ENCODE measurements around the gene KCP. TPM values are rescaled to one million over a fixed set of nuclear protein-coding genes. Genes with fewer than 3 reads are reported as not detected.

Gene KCP
- polyA plus RNA-seq, 1 of the 3 experiments (the other 2 are of a cell fraction), result not detected

DNA sequence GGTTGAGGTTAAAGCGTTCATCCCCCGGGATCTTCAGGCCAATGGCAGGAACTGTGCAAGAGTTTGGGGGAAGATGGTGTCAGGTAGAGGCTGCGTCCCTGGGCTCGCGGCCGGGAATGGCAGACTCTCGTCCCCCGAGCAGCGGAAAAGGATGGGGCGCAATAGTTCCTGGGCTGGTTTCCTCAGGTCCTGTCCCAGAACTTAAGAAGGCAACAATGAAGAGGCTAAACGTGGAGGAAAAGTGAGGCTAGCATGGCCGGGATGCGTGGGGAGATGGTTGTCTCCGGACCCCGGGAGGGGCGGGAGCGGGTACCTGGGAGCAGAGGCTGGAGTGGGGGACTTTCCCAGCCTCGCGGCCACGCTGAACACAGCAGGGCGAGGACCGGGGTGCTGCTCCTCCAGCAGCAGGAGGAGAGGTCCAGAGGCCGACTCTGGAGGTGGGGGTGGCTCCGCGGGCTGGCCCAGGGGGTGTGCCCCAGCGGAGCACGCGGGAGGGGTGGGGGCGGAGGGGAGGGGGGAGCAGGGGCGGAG is 28.1 kb upstream of the KCP start:
- H3K4me2 ChIP-seq, result peak overlapping the region; percentile 96
- TF ChIP-seq YY1 (IDR thresholded peaks at IDR 0.05; ENCODE audit: low read depth), result no peak
- TF ChIP-seq FOXM1 (IDR thresholded peaks at IDR 0.05; ENCODE audit: low read depth), result no peak
- TF ChIP-seq, protein P1, sequence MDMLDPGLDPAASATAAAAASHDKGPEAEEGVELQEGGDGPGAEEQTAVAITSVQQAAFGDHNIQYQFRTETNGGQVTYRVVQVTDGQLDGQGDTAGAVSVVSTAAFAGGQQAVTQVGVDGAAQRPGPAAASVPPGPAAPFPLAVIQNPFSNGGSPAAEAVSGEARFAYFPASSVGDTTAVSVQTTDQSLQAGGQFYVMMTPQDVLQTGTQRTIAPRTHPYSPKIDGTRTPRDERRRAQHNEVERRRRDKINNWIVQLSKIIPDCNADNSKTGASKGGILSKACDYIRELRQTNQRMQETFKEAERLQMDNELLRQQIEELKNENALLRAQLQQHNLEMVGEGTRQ (IDR thresholded peaks at IDR 0.05; ENCODE audit: borderline replicate concordance, low read depth, low read length), result no peak
- TF ChIP-seq, protein P2, sequence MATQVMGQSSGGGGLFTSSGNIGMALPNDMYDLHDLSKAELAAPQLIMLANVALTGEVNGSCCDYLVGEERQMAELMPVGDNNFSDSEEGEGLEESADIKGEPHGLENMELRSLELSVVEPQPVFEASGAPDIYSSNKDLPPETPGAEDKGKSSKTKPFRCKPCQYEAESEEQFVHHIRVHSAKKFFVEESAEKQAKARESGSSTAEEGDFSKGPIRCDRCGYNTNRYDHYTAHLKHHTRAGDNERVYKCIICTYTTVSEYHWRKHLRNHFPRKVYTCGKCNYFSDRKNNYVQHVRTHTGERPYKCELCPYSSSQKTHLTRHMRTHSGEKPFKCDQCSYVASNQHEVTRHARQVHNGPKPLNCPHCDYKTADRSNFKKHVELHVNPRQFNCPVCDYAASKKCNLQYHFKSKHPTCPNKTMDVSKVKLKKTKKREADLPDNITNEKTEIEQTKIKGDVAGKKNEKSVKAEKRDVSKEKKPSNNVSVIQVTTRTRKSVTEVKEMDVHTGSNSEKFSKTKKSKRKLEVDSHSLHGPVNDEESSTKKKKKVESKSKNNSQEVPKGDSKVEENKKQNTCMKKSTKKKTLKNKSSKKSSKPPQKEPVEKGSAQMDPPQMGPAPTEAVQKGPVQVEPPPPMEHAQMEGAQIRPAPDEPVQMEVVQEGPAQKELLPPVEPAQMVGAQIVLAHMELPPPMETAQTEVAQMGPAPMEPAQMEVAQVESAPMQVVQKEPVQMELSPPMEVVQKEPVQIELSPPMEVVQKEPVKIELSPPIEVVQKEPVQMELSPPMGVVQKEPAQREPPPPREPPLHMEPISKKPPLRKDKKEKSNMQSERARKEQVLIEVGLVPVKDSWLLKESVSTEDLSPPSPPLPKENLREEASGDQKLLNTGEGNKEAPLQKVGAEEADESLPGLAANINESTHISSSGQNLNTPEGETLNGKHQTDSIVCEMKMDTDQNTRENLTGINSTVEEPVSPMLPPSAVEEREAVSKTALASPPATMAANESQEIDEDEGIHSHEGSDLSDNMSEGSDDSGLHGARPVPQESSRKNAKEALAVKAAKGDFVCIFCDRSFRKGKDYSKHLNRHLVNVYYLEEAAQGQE (IDR thresholded peaks at IDR 0.05; ENCODE audit: low read depth, low read length), result no peak
- TF ChIP-seq MEF2A (IDR thresholded peaks at IDR 0.05; ENCODE audit: borderline replicate concordance, low read depth), result no peak
- no peak for TF ChIP-seq NFIC (IDR thresholded peaks at IDR 0.05; ENCODE audit: borderline replicate concordance)
- TF ChIP-seq, protein P3, sequence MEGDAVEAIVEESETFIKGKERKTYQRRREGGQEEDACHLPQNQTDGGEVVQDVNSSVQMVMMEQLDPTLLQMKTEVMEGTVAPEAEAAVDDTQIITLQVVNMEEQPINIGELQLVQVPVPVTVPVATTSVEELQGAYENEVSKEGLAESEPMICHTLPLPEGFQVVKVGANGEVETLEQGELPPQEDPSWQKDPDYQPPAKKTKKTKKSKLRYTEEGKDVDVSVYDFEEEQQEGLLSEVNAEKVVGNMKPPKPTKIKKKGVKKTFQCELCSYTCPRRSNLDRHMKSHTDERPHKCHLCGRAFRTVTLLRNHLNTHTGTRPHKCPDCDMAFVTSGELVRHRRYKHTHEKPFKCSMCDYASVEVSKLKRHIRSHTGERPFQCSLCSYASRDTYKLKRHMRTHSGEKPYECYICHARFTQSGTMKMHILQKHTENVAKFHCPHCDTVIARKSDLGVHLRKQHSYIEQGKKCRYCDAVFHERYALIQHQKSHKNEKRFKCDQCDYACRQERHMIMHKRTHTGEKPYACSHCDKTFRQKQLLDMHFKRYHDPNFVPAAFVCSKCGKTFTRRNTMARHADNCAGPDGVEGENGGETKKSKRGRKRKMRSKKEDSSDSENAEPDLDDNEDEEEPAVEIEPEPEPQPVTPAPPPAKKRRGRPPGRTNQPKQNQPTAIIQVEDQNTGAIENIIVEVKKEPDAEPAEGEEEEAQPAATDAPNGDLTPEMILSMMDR (IDR thresholded peaks at IDR 0.05), result no peak
- TF ChIP-seq JUND (IDR thresholded peaks at IDR 0.05), result no peak
- no peak for TF ChIP-seq POLR2AphosphoS5 (IDR thresholded peaks at IDR 0.05; ENCODE audit: low read depth, low read length)
- no peak for TF ChIP-seq SIN3A (IDR thresholded peaks at IDR 0.05; ENCODE audit: borderline replicate concordance, low read depth, low read length)
- no peak for TF ChIP-seq RFX5 (IDR thresholded peaks at IDR 0.05; ENCODE audit: low read length)
- no peak for TF ChIP-seq RXRA (IDR thresholded peaks at IDR 0.05; ENCODE audit: borderline replicate concordance, low read depth)
- no peak for TF ChIP-seq CHD2 (IDR thresholded peaks at IDR 0.05; ENCODE audit: low read length, partially characterized antibody)
- no peak for TF ChIP-seq GATA2 (CRISPR knock-in tag; IDR thresholded peaks at IDR 0.05)
- ChIA-PET POLR2A (interaction anchor here (0.5 to 1.3 kb wide), 3 partner anchors 10 to 280 kb away, joined by 3 to 7 read pairs (median 4); no protein-coding TSS in a partner anchor), CTCF (interaction anchor here (1.7 kb wide), 1 partner anchor 35 kb away, joined by 5 read pairs; no protein-coding TSS in a partner anchor)
- H3K27me3 ChIP-seq (ENCODE audit: insufficient read depth), result peaks cover 41% of the 10 kb centered on the region
- WGBS (ENCODE audit: low lambda C conversion rate), result 36% methylated on average over 25 of the region's 30 CpGs
- no peaks in the 10 kb centered on the region for H4K20me1 ChIP-seq (ENCODE audit: insufficient read depth)
- H3K4me1 ChIP-seq (ENCODE audit: control insufficient read depth in 1 of 2, insufficient read depth in 2 of 2, low read depth in 1 of 2, low read length in 1 of 2), result peaks cover 3 to 11% of the 10 kb centered on the region in 2 experiments; a peak in 1 of 4 replicates
- peak; percentile 70 for DNase-seq
- peak overlapping the region; percentile 10 for H3K9ac ChIP-seq
- no peaks in the 10 kb centered on the region for H3K79me2 ChIP-seq (ENCODE audit: insufficient read depth)
- H3K36me3 ChIP-seq (replicated peaks in 1 of 2; ENCODE audit: control insufficient read depth in 1 of 2, insufficient read depth in 2 of 2, low read length in 1 of 2), result no peaks in the 10 kb centered on the region
- peak overlapping the region; percentile 79 for H2AFZ ChIP-seq (ENCODE audit: low read depth)
- H3K9me3 ChIP-seq, result no peaks in the 10 kb centered on the region
- H3K4me3 ChIP-seq (ENCODE audit: low read depth in 2 of 2, low read length in 1 of 2), result peak overlapping the region; percentile 60 to 68
- no peaks in the 10 kb centered on the region for H3K9me2 ChIP-seq
- H3K27ac ChIP-seq (ENCODE audit: low read depth in 2 of 2, low read length in 1 of 2), result no peak overlapping the region
- H3F3A ChIP-seq (replicated peaks; ENCODE audit: insufficient read depth), result peaks cover 3% of the 10 kb centered on the region

Measured in SK-N-SH (cell line).